GM12878 (cell line): ENCODE measurements around the gene ASTL. TPM values are rescaled to one million over a fixed set of nuclear protein-coding genes. Genes with fewer than 3 reads are reported as not detected.

Source experiments
- ATAC-seq: fragments of 200-7000 bp; cut with Tn5 transposase; 3 replicates; pipeline ENCODE4 v1.9.1; 2020; ENCODE audit warnings: mild to moderate bottlenecking, moderate library complexity
- BruUV-seq: library from RNA; stranded (reverse); fragments of 400-500 nt; replicated peaks from 2 replicates; lab custom pipeline; 2021; lab: Mats Ljungman, UMichigan
- CTCF ChIA-PET: fragments of 300-600 bp; sonication (Branson Sonifier 250); formaldehyde crosslinking; extraction: SDS; loops from one replicate; lab custom pipeline; 2021; ENCODE audit warnings: inconsistent platforms; lab: Yijun Ruan, JAX
- POLR2A ChIA-PET: fragments of 350-600 bp; formaldehyde crosslinking; extraction: SDS; loops from one replicate; lab custom pipeline; 2021; ENCODE audit warnings: inconsistent platforms; lab: Charles Lee
- RAD21 ChIA-PET: fragments of 300-600 bp; sonication (Branson Sonifier 250); formaldehyde crosslinking; loops from one replicate; lab custom pipeline; 2023; ENCODE audit warnings: antibody characterized with exemption; ENCODE audit not compliant: unreplicated experiment; lab: Charles Lee
- SMC1A ChIA-PET: fragments of 300-600 bp; sonication (Branson Sonifier 250); formaldehyde crosslinking; loops from one replicate; lab custom pipeline; 2023; ENCODE audit not compliant: unreplicated experiment, uncharacterized antibody; lab: Charles Lee
- DNase-seq: peaks from one replicate; pipeline ENCODE4 v3.0.0-alpha.2; 2011; ENCODE audit warnings: low read depth, low spot score
- FAIRE-seq: peaks from 3 replicates; lab custom pipeline; 2011; peaks lifted over from hg19 to GRCh38; lab: Jason Lieb, UNC
- H2AFZ ChIP-seq: 2 replicates; pipeline ENCODE4 v1.6.0; 2011; ENCODE audit warnings: low read depth, low read length, control low read depth; ENCODE audit not compliant: control insufficient read depth
- H3K27ac ChIP-seq: 2 replicates; pipeline ENCODE4 v1.5.1; 2011; ENCODE audit warnings: control low read depth; ENCODE audit not compliant: control insufficient read depth, insufficient read depth
- H3K27me3 ChIP-seq, 2 experiments: replicated peaks in 1 of 2; 2 replicates each; pipeline versions ENCODE4 v1.6.0 to v1.6.1; 2011; ENCODE audit warnings: low read length in 1 of 2; ENCODE audit not compliant: control insufficient read depth in 2 of 2, insufficient read depth in 2 of 2
- H3K36me3 ChIP-seq, 2 experiments: 2 replicates each; pipeline ENCODE4 v1.5.1; 2011; ENCODE audit warnings: low read length in 1 of 2; ENCODE audit not compliant: control insufficient read depth in 2 of 2, insufficient read depth in 2 of 2
- H3K4me1 ChIP-seq: 2 replicates; pipeline ENCODE4 v1.6.1; 2011; ENCODE audit warnings: mild to moderate bottlenecking, low read length, moderate library complexity, mixed read lengths; ENCODE audit not compliant: control insufficient read depth, insufficient read depth
- H3K4me2 ChIP-seq: 2 replicates; pipeline ENCODE4 v1.6.0; 2011; ENCODE audit warnings: control low read depth; ENCODE audit not compliant: control insufficient read depth, insufficient read depth
- H3K4me3 ChIP-seq: fragments of 200-600 bp; sonication (generic); 2 replicates; pipeline ENCODE4 v1.5.1; 2016
- H3K79me2 ChIP-seq: 2 replicates; pipeline ENCODE4 v1.6.0; 2011; ENCODE audit warnings: low read length; ENCODE audit not compliant: control insufficient read depth, insufficient read depth
- H3K9ac ChIP-seq: 2 replicates; pipeline ENCODE4 v1.8.0; 2011; ENCODE audit warnings: low read length, control low read depth, mixed read lengths; ENCODE audit not compliant: control insufficient read depth, insufficient read depth
- H3K9me3 ChIP-seq: replicated peaks from 3 replicates; pipeline ENCODE4 v1.5.1; 2011; ENCODE audit warnings: mild to moderate bottlenecking, low read length; ENCODE audit not compliant: control insufficient read depth, insufficient read depth
- H4K20me1 ChIP-seq: 2 replicates; pipeline ENCODE4 v1.6.0; 2011; ENCODE audit not compliant: control insufficient read depth, insufficient read depth
- BRCA1 ChIP-seq: IDR thresholded peaks from 2 replicates; pipeline ENCODE4 v1.6.1; 2011; ENCODE audit warnings: low read depth, low read length, improper control_type of control experiment
- CREM ChIP-seq: IDR thresholded peaks from 2 replicates; pipeline ENCODE4 v1.6.1; 2014; ENCODE audit warnings: antibody characterized with exemption, low read depth
- IKZF2 ChIP-seq, 2 experiments: fragments of 450-650 bp; IDR thresholded peaks; 2 replicates each; pipeline ENCODE4 v1.6.1; 2017; ENCODE audit warnings: mild to moderate bottlenecking in 2 of 2, moderate library complexity in 2 of 2
- NBN ChIP-seq: fragments of 450-650 bp; IDR thresholded peaks from 2 replicates; pipeline ENCODE4 v1.6.1; 2016
- SMARCA5 ChIP-seq: fragments of 450-650 bp; IDR thresholded peaks from 2 replicates; pipeline ENCODE4 v1.6.1; 2017; ENCODE audit warnings: mild to moderate bottlenecking
- SPI1 ChIP-seq: IDR thresholded peaks from 2 replicates; pipeline ENCODE4 v1.6.1; 2011; ENCODE audit warnings: low read depth, mild to moderate bottlenecking, low read length, moderate library complexity, borderline replicate concordance; ENCODE audit not compliant: insufficient read depth
- WGBS: methylation state at CpG from one replicate; pipeline ENCODE4 v1.1.6; 2016; ENCODE audit warnings: low lambda C conversion rate; ENCODE audit not compliant: insufficient replicate concordance, insufficient coverage; ENCODE audit errors: missing lambda C conversion rate; 5-methylcytosine and 5-hydroxymethylcytosine counted together
- in situ Hi-C: fragments of 300-500 bp; cut with MboI; formaldehyde crosslinking; loops from 9 replicates; pipeline ENCODE4 v1.14.3; 2018; ENCODE audit warnings: mixed read lengths
- intact Hi-C: fragments of 100-400 bp; cut with micrococcal nuclease; formaldehyde crosslinking; loops from one replicate; pipeline ENCODE4 v1.14.2; 2022; ENCODE audit not compliant: unreplicated experiment
- polyA plus RNA-seq, 11 experiments: library from polyadenylated mRNA; depleted of rRNA in 4 of 11; unstranded in 6 of 11; stranded (reverse) in 5 of 11; fragments of >200 nt; fragmentation: Nextera tagmentation in 4 of 11; fragmentation: Illumina TruSeq in 1 of 11; extraction: Ambion mirVana in 4 of 11; extraction: Trizol in 1 of 11; gene quantifications; 1 replicate in 1 of 11; 2 replicates in 10 of 11; pipeline versions ENCODE4 v1.2.1 to v1.2.3, GENCODE V29; 2011 to 2016; ENCODE audit warnings: inconsistent platforms in 2 of 11, missing spikeins in 2 of 11, low read depth in 1 of 11
- total RNA-seq, 4 experiments: library from RNA; depleted of rRNA in 3 of 4; stranded (reverse); fragments of >200 nt in 3 of 4; fragmentation: Illumina TruSeq in 1 of 4; extraction: Trizol in 1 of 4; gene quantifications; 2 replicates each; pipeline versions ENCODE4 v1.2.1 to v1.2.3, GENCODE V29; 2013 to 2021
- TF ChIP-seq, protein P1 (sequence below): IDR thresholded peaks from 2 replicates; pipeline ENCODE4 v1.6.1; 2011; ENCODE audit warnings: mild to moderate bottlenecking, low read depth, low read length, moderate library complexity; ENCODE audit not compliant: insufficient replicate concordance
- TF ChIP-seq, protein P2 (sequence below): fragments of 450-650 bp; IDR thresholded peaks from 2 replicates; pipeline ENCODE4 v1.6.1; 2017; ENCODE audit warnings: mild to moderate bottlenecking
- TF ChIP-seq, protein P3 (sequence below): fragments of 450-650 bp; IDR thresholded peaks from 2 replicates; pipeline ENCODE4 v1.6.1; 2017; ENCODE audit warnings: mild to moderate bottlenecking, moderate library complexity
- TF ChIP-seq, protein P4 (sequence below): IDR thresholded peaks from 2 replicates; pipeline ENCODE4 v1.6.1; 2011; ENCODE audit warnings: borderline replicate concordance, low read depth, mild to moderate bottlenecking, moderate library complexity, mixed read lengths, low read length; ENCODE audit not compliant: insufficient read depth; ENCODE audit errors: extremely low read length
- TF ChIP-seq, protein P5 (sequence below): IDR thresholded peaks from 2 replicates; pipeline ENCODE4 v1.6.1; 2011; ENCODE audit warnings: borderline replicate concordance, low read depth, mild to moderate bottlenecking, moderate library complexity, low read length; ENCODE audit not compliant: insufficient read depth, poor library complexity, severe bottlenecking

ASTL gene
- total and polyA plus RNA-seq, 10 of the 15 experiments (the other 5 are each of a cell fraction or from before 2014, with no cell fraction given) = 0.18 to 1.0 (median 0.38) TPM; not detected in 4

DNA sequence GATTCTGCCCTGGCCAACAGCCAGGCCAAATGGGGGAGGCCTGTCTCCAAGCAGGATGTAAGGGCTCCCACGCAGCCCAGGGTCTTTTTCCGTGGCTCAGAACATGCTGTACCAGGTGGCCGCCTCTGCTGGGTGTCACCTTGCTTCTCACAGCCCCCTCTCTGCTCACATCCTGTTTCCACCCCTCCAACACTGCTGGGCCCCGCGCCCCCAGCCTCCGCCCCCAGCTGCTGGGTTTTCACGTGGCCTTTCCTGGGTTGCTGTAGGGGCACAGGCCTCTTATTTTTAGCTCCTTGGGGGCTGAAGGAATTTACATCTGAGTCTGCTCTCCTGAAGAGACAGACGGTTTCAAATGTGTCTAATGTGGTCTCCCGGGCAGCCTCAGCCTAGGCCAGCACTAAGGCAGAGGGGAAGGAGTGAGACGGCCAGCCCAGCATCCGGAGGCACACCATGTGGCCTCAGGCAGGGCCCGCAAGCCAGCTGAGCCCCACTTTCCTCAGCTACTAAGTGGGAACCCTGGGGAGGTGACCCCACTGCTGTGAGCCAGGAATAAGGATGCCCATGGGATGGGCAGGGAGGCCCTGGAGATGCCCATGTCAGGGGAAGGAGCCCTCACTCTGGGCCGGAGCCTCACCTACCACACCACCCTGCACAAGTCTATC is 25.6 kb upstream of the ASTL start:
- H4K20me1 ChIP-seq = no peaks in the 10 kb centered on the region
- H3K4me3 ChIP-seq = peak overlapping the region; percentile 65
- in situ Hi-C loops (no loop called here), intact Hi-C loops (loop anchor here (1.0 kb wide), 1 partner anchor 18 kb away; no protein-coding TSS in a partner anchor)
- H3K27ac ChIP-seq = peak overlapping the region; percentile 100
- ChIA-PET SMC1A (interaction anchor here (0.8 to 4.1 kb wide), 8 partner anchors 8 to 27 kb away, joined by 3 to 52 read pairs (median 7); partner anchors contain the start of gene ASTL), POLR2A (interaction anchor here (0.6 to 6.3 kb wide), 9 partner anchors 8 to 604 kb away, joined by 3 to 80 read pairs (median 5); partner anchors contain the start of genes ASTL, DUSP2, NCAPH and STARD7), CTCF (interaction anchor here (1.5 to 5.5 kb wide), 4 partner anchors 11 to 25 kb away, joined by 4 to 68 read pairs (median 24); partner anchors contain the start of genes ASTL and DUSP2), RAD21 (interaction anchor here (1.0 to 5.4 kb wide), 11 partner anchors 8 to 103 kb away, joined by 3 to 59 read pairs (median 6); partner anchors contain the start of genes ASTL and CIAO1)
- BruUV-seq = TSS peak; percentile 89
- H3K4me1 ChIP-seq = peaks cover 58% of the 10 kb centered on the region
- no peaks in the 10 kb centered on the region for H3K36me3 ChIP-seq
- peak overlapping the region; percentile 93 for H3K4me2 ChIP-seq
- DNase-seq (peak; percentile 87), ATAC-seq (peak; percentile 75), FAIRE-seq (no peak)
- peaks cover 3% of the 10 kb centered on the region; the same call in 2 of the 3 replicates for H3K9me3 ChIP-seq
- peak overlapping the region; percentile 89 for H3K9ac ChIP-seq
- no peak overlapping the region; the same call in 1 of the 2 replicates for H2AFZ ChIP-seq
- H3K79me2 ChIP-seq = no peaks in the 10 kb centered on the region; the same call in none of the 2 replicates
- H3K27me3 ChIP-seq = no peaks in the 10 kb centered on the region
- WGBS = 1% methylated on average over 13 of the region's 13 CpGs
- peak; percentile 71; the same call in 1 of the 2 replicates for TF ChIP-seq SPI1
- TF ChIP-seq NBN = peak; percentile 95
- TF ChIP-seq, protein P1, sequence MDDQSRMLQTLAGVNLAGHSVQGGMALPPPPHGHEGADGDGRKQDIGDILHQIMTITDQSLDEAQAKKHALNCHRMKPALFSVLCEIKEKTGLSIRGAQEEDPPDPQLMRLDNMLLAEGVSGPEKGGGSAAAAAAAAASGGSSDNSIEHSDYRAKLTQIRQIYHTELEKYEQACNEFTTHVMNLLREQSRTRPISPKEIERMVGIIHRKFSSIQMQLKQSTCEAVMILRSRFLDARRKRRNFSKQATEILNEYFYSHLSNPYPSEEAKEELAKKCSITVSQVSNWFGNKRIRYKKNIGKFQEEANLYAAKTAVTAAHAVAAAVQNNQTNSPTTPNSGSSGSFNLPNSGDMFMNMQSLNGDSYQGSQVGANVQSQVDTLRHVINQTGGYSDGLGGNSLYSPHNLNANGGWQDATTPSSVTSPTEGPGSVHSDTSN = no peak
- peak; percentile 89 for TF ChIP-seq SMARCA5
- peak; percentile 93 for TF ChIP-seq CREM
- TF ChIP-seq, protein P2, sequence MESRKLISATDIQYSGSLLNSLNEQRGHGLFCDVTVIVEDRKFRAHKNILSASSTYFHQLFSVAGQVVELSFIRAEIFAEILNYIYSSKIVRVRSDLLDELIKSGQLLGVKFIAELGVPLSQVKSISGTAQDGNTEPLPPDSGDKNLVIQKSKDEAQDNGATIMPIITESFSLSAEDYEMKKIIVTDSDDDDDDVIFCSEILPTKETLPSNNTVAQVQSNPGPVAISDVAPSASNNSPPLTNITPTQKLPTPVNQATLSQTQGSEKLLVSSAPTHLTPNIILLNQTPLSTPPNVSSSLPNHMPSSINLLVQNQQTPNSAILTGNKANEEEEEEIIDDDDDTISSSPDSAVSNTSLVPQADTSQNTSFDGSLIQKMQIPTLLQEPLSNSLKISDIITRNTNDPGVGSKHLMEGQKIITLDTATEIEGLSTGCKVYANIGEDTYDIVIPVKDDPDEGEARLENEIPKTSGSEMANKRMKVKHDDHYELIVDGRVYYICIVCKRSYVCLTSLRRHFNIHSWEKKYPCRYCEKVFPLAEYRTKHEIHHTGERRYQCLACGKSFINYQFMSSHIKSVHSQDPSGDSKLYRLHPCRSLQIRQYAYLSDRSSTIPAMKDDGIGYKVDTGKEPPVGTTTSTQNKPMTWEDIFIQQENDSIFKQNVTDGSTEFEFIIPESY = no peak
- TF ChIP-seq, protein P3, sequence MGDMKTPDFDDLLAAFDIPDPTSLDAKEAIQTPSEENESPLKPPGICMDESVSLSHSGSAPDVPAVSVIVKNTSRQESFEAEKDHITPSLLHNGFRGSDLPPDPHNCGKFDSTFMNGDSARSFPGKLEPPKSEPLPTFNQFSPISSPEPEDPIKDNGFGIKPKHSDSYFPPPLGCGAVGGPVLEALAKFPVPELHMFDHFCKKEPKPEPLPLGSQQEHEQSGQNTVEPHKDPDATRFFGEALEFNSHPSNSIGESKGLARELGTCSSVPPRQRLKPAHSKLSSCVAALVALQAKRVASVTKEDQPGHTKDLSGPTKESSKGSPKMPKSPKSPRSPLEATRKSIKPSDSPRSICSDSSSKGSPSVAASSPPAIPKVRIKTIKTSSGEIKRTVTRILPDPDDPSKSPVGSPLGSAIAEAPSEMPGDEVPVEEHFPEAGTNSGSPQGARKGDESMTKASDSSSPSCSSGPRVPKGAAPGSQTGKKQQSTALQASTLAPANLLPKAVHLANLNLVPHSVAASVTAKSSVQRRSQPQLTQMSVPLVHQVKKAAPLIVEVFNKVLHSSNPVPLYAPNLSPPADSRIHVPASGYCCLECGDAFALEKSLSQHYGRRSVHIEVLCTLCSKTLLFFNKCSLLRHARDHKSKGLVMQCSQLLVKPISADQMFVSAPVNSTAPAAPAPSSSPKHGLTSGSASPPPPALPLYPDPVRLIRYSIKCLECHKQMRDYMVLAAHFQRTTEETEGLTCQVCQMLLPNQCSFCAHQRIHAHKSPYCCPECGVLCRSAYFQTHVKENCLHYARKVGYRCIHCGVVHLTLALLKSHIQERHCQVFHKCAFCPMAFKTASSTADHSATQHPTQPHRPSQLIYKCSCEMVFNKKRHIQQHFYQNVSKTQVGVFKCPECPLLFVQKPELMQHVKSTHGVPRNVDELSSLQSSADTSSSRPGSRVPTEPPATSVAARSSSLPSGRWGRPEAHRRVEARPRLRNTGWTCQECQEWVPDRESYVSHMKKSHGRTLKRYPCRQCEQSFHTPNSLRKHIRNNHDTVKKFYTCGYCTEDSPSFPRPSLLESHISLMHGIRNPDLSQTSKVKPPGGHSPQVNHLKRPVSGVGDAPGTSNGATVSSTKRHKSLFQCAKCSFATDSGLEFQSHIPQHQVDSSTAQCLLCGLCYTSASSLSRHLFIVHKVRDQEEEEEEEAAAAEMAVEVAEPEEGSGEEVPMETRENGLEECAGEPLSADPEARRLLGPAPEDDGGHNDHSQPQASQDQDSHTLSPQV = 0 out of 2 replicates have a peak, but pooled peaks have one; percentile 82
- TF ChIP-seq, protein P4, sequence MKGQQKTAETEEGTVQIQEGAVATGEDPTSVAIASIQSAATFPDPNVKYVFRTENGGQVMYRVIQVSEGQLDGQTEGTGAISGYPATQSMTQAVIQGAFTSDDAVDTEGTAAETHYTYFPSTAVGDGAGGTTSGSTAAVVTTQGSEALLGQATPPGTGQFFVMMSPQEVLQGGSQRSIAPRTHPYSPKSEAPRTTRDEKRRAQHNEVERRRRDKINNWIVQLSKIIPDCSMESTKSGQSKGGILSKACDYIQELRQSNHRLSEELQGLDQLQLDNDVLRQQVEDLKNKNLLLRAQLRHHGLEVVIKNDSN = no peak
- TF ChIP-seq, protein P5, sequence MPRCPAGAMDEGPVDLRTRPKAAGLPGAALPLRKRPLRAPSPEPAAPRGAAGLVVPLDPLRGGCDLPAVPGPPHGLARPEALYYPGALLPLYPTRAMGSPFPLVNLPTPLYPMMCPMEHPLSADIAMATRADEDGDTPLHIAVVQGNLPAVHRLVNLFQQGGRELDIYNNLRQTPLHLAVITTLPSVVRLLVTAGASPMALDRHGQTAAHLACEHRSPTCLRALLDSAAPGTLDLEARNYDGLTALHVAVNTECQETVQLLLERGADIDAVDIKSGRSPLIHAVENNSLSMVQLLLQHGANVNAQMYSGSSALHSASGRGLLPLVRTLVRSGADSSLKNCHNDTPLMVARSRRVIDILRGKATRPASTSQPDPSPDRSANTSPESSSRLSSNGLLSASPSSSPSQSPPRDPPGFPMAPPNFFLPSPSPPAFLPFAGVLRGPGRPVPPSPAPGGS = peak; percentile 93
- no peak for TF ChIP-seq BRCA1
- peak; percentile 90 to 91; a peak in 3 of 4 replicates for TF ChIP-seq IKZF2 (IDR thresholded peaks at IDR 0.05)
